Mesendoderm (in vitro differentiated cells): ENCODE results near the gene KLHL13.

Source experiments
- DNase-seq: peaks from one replicate; pipeline ENCODE4 v3.0.0; 2013
- H2AK5ac ChIP-seq: 2 replicates; pipeline ENCODE4 v1.6.1; 2013; ENCODE audit warnings: low read length, inconsistent platforms
- H2BK120ac ChIP-seq: 2 replicates; pipeline ENCODE4 v1.6.1; 2013; ENCODE audit warnings: low read depth, mild to moderate bottlenecking, low read length, moderate library complexity, mixed read lengths
- H2BK15ac ChIP-seq: replicated peaks from 2 replicates; pipeline ENCODE4 v1.6.1; 2013; ENCODE audit warnings: low read depth, mild to moderate bottlenecking, moderate library complexity
- H2BK5ac ChIP-seq: 2 replicates; pipeline ENCODE4 v1.6.1; 2013; ENCODE audit warnings: low read length, inconsistent platforms
- H3K18ac ChIP-seq: 2 replicates; pipeline ENCODE4 v1.6.1; 2013; ENCODE audit warnings: mild to moderate bottlenecking, low read length, mixed read lengths
- H3K23ac ChIP-seq: one replicate; pipeline ENCODE4 v1.6.1; 2013; ENCODE audit warnings: low read length
- H3K27ac ChIP-seq: 2 replicates; pipeline ENCODE4 v1.5.1; 2013; ENCODE audit warnings: low read depth, mild to moderate bottlenecking, inconsistent platforms, low read length, moderate library complexity
- H3K27me3 ChIP-seq: 2 replicates; pipeline ENCODE4 v1.6.1; 2013; ENCODE audit warnings: low read length, control low read depth, mild to moderate bottlenecking, inconsistent platforms; ENCODE audit not compliant: insufficient read depth, poor library complexity
- H3K36me3 ChIP-seq: 2 replicates; pipeline ENCODE4 v1.6.1; 2013; ENCODE audit warnings: low read length, inconsistent platforms; ENCODE audit not compliant: control insufficient read depth, insufficient read depth
- H3K4ac ChIP-seq: one replicate; pipeline ENCODE4 v1.6.1; 2013; ENCODE audit warnings: low read depth, mild to moderate bottlenecking, low read length, moderate library complexity
- H3K4me1 ChIP-seq: 2 replicates; pipeline ENCODE4 v1.6.1; 2013; ENCODE audit warnings: low read depth, low read length, inconsistent platforms; ENCODE audit not compliant: control insufficient read depth
- H3K4me2 ChIP-seq: 2 replicates; pipeline ENCODE4 v1.6.1; 2013; ENCODE audit warnings: low read length
- H3K4me3 ChIP-seq: 2 replicates; pipeline ENCODE4 v1.5.1; 2013; ENCODE audit warnings: mild to moderate bottlenecking, low read length
- H3K56ac ChIP-seq: one replicate; pipeline ENCODE4 v1.6.1; 2013; ENCODE audit warnings: low read length
- H3K79me1 ChIP-seq: 2 replicates; pipeline ENCODE4 v1.6.1; 2013; ENCODE audit warnings: low read length, inconsistent platforms
- H3K79me2 ChIP-seq: 2 replicates; pipeline ENCODE4 v1.6.1; 2013; ENCODE audit warnings: mild to moderate bottlenecking, low read length; ENCODE audit not compliant: control insufficient read depth, insufficient read depth
- H3K9ac ChIP-seq: 2 replicates; pipeline ENCODE4 v1.6.1; 2013; ENCODE audit warnings: low read length, inconsistent platforms
- H4K5ac ChIP-seq: one replicate; pipeline ENCODE4 v1.6.1; 2013; ENCODE audit warnings: low read length
- H4K8ac ChIP-seq: one replicate; pipeline ENCODE4 v1.6.1; 2013; ENCODE audit warnings: low read depth, mild to moderate bottlenecking, control low read depth, low read length, moderate library complexity
- WGBS: extraction: QIAGEN DNeasy Blood & Tissue Kit; methylation state at CpG from one replicate; pipeline ENCODE4 v1.1.7; 2013; ENCODE audit warnings: low lambda C conversion rate, missing lambda C conversion rate; ENCODE audit not compliant: insufficient coverage; ENCODE audit errors: extremely low coverage; 5-methylcytosine and 5-hydroxymethylcytosine counted together

KLHL13 gene

GRCh38 chrX:117895418-117895817 lies 221.2 kb downstream of the KLHL13 start:
- no peaks in the 10 kb centered on the region for H3K79me1 ChIP-seq
- no peak overlapping the region for H3K18ac ChIP-seq
- H3K4me3 ChIP-seq = no peak overlapping the region
- no peak overlapping the region for H2AK5ac ChIP-seq
- H3K4me2 ChIP-seq = no peak overlapping the region
- no peaks in the 10 kb centered on the region for H3K79me2 ChIP-seq
- H2BK120ac ChIP-seq = no peak overlapping the region
- no peak overlapping the region for H3K9ac ChIP-seq
- H2BK15ac ChIP-seq = no peak overlapping the region
- no peaks in the 10 kb centered on the region for H3K27me3 ChIP-seq
- H3K4me1 ChIP-seq = no peaks in the 10 kb centered on the region
- no peak overlapping the region for H3K4ac ChIP-seq
- no peak overlapping the region for H4K5ac ChIP-seq
- H3K36me3 ChIP-seq = no peaks in the 10 kb centered on the region
- H3K27ac ChIP-seq = no peak overlapping the region
- no peak for DNase-seq
- H3K23ac ChIP-seq = no peak overlapping the region
- no peak overlapping the region for H2BK5ac ChIP-seq
- no CpG with 5 or more reads among the region's 1 CpG for WGBS
- H3K56ac ChIP-seq = no peak overlapping the region
- no peak overlapping the region for H4K8ac ChIP-seq

GRCh38 chrX:117892469-117892868 lies 224.1 kb downstream of the KLHL13 start:
- no peak overlapping the region for H4K8ac ChIP-seq
- no peaks in the 10 kb centered on the region for H3K27me3 ChIP-seq
- no peak overlapping the region for H3K4me3 ChIP-seq
- no peak overlapping the region for H2BK15ac ChIP-seq
- H3K4me1 ChIP-seq = no peaks in the 10 kb centered on the region
- H2BK5ac ChIP-seq = no peak overlapping the region
- no peak overlapping the region for H2BK120ac ChIP-seq
- H3K36me3 ChIP-seq = no peaks in the 10 kb centered on the region
- no peak overlapping the region for H3K56ac ChIP-seq
- no peaks in the 10 kb centered on the region for H3K79me1 ChIP-seq
- H3K9ac ChIP-seq = no peak overlapping the region
- H4K5ac ChIP-seq = no peak overlapping the region
- no peak overlapping the region for H2AK5ac ChIP-seq
- no peak overlapping the region for H3K23ac ChIP-seq
- no peaks in the 10 kb centered on the region for H3K79me2 ChIP-seq
- H3K4me2 ChIP-seq = no peak overlapping the region
- DNase-seq = no peak
- no peak overlapping the region for H3K27ac ChIP-seq
- whole genome bisulfite sequencing = no CpG with 5 or more reads among the region's 1 CpG
- no peak overlapping the region for H3K18ac ChIP-seq
- H3K4ac ChIP-seq = no peak overlapping the region

- no peak for DNase-seq
- WGBS = no CpG with 5 or more reads among the region's 1 CpG
- no peak overlapping the region for H4K5ac ChIP-seq
Measured at GRCh38 chrX:117871796-117872195, 244.8 kb downstream of the KLHL13 start.

GRCh38 chrX:117860517-117860916 lies 256.1 kb downstream of the KLHL13 start:
- Histone ChIP-seq H3K27me3 (no peaks in the 10 kb centered on the region), H3K27ac (no peak overlapping the region), H4K5ac (no peak overlapping the region), H3K9ac (no peak overlapping the region), H3K4me2 (no peak overlapping the region), H3K79me1 (no peaks in the 10 kb centered on the region), H3K23ac (no peak overlapping the region), H2BK15ac (no peak overlapping the region), H2BK5ac (no peak overlapping the region), H3K36me3 (no peaks in the 10 kb centered on the region), H3K79me2 (no peaks in the 10 kb centered on the region), H3K56ac (no peak overlapping the region), H3K18ac (no peak overlapping the region), H2AK5ac (no peak overlapping the region), H3K4ac (no peak overlapping the region), H3K4me3 (no peak overlapping the region), H4K8ac (no peak overlapping the region), H3K4me1 (no peaks in the 10 kb centered on the region), H2BK120ac (no peak overlapping the region)
- no peak for DNase-seq
- no CpG with 5 or more reads among the region's 1 CpG for WGBS

More at GRCh38 chrX:117871796-117872195, 244.8 kb downstream of the KLHL13 start:
- Histone ChIP-seq H3K36me3 (no peaks in the 10 kb centered on the region), H2AK5ac (no peak overlapping the region), H3K23ac (no peak overlapping the region), H3K79me1 (no peaks in the 10 kb centered on the region), H2BK15ac (no peak overlapping the region), H2BK5ac (no peak overlapping the region), H3K4me3 (no peak overlapping the region), H3K4me1 (no peaks in the 10 kb centered on the region), H3K4ac (no peak overlapping the region), H4K8ac (no peak overlapping the region), H3K9ac (no peak overlapping the region), H3K56ac (no peak overlapping the region), H3K27ac (no peak overlapping the region), H3K79me2 (no peaks in the 10 kb centered on the region), H3K4me2 (no peak overlapping the region), H2BK120ac (no peak overlapping the region), H3K18ac (no peak overlapping the region), H3K27me3 (no peaks in the 10 kb centered on the region)

GRCh38 chrX:117854806-117855205 lies 261.8 kb downstream of the KLHL13 start:
- Histone ChIP-seq H3K4ac (no peak overlapping the region), H3K27ac (no peak overlapping the region), H3K56ac (no peak overlapping the region), H3K23ac (no peak overlapping the region), H3K79me1 (no peaks in the 10 kb centered on the region), H3K9ac (no peak overlapping the region), H3K36me3 (no peaks in the 10 kb centered on the region), H3K27me3 (no peaks in the 10 kb centered on the region), H3K4me1 (no peaks in the 10 kb centered on the region), H2BK120ac (no peak overlapping the region), H3K18ac (no peak overlapping the region), H3K4me2 (no peak overlapping the region), H2AK5ac (no peak overlapping the region), H4K5ac (no peak overlapping the region), H3K79me2 (no peaks in the 10 kb centered on the region), H2BK15ac (no peak overlapping the region), H3K4me3 (no peak overlapping the region), H4K8ac (no peak overlapping the region), H2BK5ac (no peak overlapping the region)
- WGBS = no CpG with 5 or more reads among the region's 2 CpGs
- no peak for DNase-seq

- H2BK15ac ChIP-seq = no peak overlapping the region
- H2AK5ac ChIP-seq = no peak overlapping the region
- H3K56ac ChIP-seq = no peak overlapping the region
- H2BK5ac ChIP-seq = no peak overlapping the region
- no peak overlapping the region for H4K8ac ChIP-seq
- WGBS = no CpG with 5 or more reads among the region's 2 CpGs
- no peaks in the 10 kb centered on the region for H3K79me2 ChIP-seq
- no peak overlapping the region for H3K18ac ChIP-seq
- no peak overlapping the region for H3K9ac ChIP-seq
- H3K4me3 ChIP-seq = no peak overlapping the region
- no peaks in the 10 kb centered on the region for H3K4me1 ChIP-seq
- no peak overlapping the region for H4K5ac ChIP-seq
- H3K79me1 ChIP-seq = no peaks in the 10 kb centered on the region
- no peaks in the 10 kb centered on the region for H3K36me3 ChIP-seq
- no peak overlapping the region for H3K4ac ChIP-seq
- no peak overlapping the region for H2BK120ac ChIP-seq
- H3K27me3 ChIP-seq = no peaks in the 10 kb centered on the region
- no peak overlapping the region for H3K4me2 ChIP-seq
- no peak overlapping the region for H3K23ac ChIP-seq
- H3K27ac ChIP-seq = no peak overlapping the region
- DNase-seq = no peak
Measured at GRCh38 chrX:117851025-117851424, 265.6 kb downstream of the KLHL13 start.
